ENCODE results near the gene LGALS3BP. TPM values are rescaled to one million over a fixed set of nuclear protein-coding genes. Genes with fewer than 3 reads are reported as not detected.

LGALS3BP gene
- total RNA-seq, 2 donors from 2014 or later = 103 to 163 TPM

DNA sequence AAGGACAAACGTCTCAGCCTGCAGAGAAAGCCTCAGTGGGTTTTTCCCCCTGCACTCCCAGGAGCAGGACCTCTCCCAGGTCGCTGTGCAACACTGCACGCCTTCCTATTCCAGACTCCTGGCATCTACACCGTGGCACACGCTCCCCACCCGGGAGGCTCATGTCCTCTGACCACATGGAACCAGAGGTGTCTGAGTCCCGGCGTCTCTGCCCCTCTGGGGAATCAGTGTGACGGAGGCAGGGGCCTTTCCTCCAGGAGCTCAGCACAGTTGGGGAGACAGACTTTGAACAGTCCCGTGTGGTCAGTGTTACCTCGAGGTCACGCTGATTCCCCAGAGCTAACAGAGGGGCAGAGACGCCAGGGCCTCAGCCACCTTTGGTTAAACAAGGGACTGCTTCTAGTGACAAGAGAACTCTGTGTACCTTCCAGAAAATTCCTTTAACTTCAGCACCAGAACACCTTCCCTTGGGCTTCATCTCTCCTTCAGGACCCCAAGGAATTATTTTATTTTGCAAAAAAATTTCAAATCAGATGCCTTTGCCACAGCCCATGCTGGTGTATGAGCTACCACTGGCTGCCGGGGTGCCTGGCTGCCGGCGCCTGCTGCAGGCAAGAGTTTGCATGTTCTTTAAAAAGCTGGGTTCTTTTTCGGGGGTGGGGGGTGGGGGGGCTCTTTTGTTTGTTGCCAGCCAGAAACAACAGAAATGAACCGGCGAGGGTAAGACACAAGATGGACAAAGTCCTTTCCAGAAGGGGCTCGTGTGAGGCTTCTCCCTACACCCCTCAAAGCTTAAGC is 23.3 kb upstream of the LGALS3BP start:
- intact Hi-C loops (cut with DNase I) = no loop called here
- DNase-seq (ENCODE audit: low spot score) = peak; percentile 62

DNA sequence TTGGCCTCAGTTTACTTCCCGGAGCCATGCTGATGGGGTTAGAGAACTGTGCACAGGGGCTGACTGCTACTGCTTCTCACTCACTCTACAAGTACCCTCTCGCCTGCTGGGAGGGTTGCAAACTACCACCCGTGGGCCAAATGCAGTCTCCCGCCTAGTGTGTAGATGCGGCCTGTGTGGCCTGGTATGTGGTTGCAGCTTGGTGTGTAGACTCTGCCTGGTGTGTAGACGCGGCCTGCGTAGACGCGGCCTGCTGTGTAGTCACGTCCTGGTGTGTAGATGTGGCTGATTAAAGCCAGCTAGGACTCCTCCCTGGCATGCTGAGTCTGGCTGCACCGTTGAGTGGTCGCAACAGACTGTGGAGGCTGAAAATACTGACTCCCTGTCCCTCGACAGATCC is 22.6 kb upstream of the LGALS3BP start:
- intact Hi-C loops (cut with DNase I) = no loop called here
- peak; percentile 67 for DNase-seq (ENCODE audit: low spot score)

DNA sequence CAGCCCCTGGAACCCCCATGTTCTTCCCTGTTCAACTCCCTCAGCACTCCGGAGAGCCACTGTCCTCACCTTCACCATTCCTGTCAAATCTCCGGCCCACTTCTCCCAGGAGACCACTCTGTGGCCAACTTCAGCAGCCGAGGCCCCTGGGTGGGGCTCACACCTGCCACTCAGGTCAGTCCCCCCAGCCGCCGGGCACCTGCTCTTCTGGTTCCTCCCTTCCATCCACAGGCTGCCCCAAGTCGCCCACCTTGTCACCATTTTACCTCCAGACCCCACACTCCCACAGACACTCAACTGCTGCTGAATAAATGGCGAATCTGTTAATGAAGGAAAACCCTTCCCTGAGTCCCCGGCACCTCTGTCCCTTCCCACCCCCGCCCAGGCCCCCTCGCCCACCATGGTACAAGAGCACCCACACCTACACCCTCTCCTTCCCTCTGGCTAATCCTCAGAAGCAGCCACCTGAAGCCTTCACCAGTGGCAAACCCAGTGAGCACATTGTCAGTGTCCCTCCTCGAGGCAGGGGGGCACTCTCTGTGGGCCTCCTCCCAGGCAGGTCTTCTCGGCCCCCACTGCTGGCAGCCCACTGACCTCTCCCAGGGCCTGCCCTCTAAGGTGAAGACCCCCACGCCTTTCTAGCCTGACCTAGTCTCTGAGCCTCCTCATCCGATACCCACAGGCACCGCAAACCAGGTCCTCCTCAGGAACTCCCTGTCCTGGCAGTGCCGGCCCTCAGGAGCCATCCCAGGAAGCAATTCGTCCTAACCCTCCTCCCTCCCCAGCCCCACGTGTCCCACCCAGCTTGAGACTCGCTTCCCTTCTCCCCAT is 21.7 kb upstream of the LGALS3BP start:
- intact Hi-C loops (cut with DNase I) = no loop called here
- peak; percentile 75 for DNase-seq (ENCODE audit: low spot score)

- intact Hi-C loops (cut with DNase I) = no loop called here
- peak; percentile 75 for DNase-seq (ENCODE audit: low spot score)
These were observed 20.9 kb upstream of the LGALS3BP start for GRCh38 chr17:79000396-79001189.

GRCh38 chr17:78999947-79000395 is 20.2 kb upstream of the LGALS3BP start:
- no peak for DNase-seq (ENCODE audit: low spot score)
- intact Hi-C loops (cut with DNase I) = no loop called here

DNA sequence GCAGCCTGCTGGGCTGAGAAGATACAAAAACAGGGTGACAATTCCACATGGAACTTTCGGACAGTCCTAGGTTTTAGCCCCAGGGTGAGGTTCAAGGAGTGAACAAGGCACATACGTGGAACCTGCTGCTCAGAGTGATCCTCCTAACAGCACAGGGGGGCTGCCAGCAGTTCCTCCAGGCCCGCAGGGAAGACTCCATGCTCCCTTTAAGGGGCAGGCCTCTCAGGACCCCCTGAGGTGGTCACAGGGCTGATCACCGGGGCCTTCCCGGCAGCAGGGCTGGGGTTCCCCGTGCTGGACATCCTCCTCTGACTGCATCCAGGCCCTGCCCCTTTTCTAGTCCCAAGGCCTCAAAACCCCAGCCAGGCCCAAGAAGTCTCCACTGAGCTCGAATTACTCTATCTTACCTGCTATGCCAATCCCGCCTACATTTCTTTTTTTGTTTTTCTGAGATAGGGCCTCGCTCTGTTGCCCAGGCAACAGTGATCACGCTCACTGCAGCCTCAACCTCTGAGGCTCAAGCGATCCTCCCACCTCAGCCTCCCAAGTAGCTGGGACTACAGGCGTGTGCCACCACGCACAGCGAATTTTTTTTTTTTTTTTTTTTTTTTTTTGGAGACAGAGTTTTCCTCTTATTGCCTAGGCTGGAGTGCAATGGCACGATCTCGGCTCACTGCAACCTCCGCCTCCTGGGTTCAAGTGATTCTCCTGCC is 19.5 kb upstream of the LGALS3BP start:
- DNase-seq (ENCODE audit: low spot score) = peak; percentile 53
- intact Hi-C loops (cut with DNase I) = no loop called here

GRCh38 chr17:78998311-78999055 is 18.8 kb upstream of the LGALS3BP start:
- intact Hi-C loops (cut with DNase I) = no loop called here
- peak; percentile 86 for DNase-seq (ENCODE audit: low spot score)

GRCh38 chr17:78997881-78998280 is 18.2 kb upstream of the LGALS3BP start:
- intact Hi-C loops (cut with DNase I) = no loop called here
- peak; percentile 55 for DNase-seq (ENCODE audit: low spot score)

DNA sequence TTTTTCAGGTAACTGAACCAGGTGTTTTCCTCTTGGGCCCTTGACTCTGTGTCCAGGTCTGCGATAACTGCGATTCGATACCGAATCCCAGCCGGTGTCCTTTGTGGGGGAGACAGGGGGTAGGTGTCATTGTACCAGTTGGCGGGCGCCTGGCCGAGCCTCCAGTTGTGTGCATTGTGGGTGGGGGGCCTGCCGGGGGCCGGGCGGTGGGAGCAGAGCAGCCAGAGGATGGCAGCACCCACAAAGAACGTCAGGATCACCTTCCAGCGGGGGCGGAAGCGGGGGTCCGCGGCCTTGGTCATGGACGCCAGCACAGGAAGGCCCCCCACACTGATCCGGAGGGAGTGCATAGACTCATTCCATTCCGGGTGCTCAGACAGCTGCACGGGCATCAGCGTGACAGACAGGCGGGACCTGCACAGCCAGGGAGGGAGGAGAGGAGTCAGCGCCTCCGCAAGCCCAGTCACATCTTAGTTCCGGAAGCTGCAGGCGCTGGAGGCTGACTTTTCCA is 17.6 kb upstream of the LGALS3BP start:
- intact Hi-C loops (cut with DNase I) = no loop called here
- peak; percentile 68 for DNase-seq (ENCODE audit: low spot score)

GRCh38 chr17:78996781-78997201 is 17.1 kb upstream of the LGALS3BP start:
- intact Hi-C loops (cut with DNase I) = no loop called here
- DNase-seq (ENCODE audit: low spot score) = peak; percentile 64

GRCh38 chr17:78995761-78996451 is 16.2 kb upstream of the LGALS3BP start:
- intact Hi-C loops (cut with DNase I) = no loop called here
- peak; percentile 79 for DNase-seq (ENCODE audit: low spot score)

DNA sequence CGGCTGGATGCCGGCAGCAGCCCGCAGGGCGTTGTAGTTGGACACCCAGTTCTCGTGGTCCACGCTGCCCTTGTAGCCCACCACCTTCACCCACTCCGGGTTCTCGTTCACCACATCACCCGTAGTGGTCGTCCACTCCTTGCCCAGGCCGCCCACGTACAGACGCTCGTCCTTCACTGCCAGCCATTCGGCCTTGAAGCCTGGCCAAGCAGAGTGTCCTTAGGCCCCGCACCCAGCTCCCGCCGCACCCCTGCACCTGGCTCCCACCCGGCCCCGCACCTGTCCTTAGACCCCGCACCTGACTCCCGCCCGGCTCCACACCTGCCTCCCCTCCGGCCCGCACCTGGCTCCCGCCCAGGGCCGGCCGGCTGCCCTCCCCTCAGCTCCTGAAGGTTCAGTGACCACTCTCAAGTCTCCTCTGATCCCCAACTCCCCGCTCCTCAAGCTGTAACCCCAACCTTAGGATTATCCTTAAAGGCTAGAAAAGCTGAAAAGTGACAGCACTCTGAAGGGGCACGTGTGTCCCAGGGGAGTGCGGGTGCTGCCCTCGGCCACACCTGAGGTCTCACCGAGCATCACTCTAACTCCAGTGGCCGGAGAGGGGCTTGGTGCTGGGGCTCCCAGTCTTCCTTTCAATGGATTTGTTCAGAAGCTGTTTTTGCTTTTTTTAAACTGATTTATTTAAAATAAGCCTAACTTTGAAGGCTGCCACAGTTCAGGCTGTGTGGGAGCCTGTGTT is 15.5 kb upstream of the LGALS3BP start:
- intact Hi-C loops (cut with DNase I) = no loop called here
- DNase-seq (ENCODE audit: low spot score) = peak; percentile 76

DNA sequence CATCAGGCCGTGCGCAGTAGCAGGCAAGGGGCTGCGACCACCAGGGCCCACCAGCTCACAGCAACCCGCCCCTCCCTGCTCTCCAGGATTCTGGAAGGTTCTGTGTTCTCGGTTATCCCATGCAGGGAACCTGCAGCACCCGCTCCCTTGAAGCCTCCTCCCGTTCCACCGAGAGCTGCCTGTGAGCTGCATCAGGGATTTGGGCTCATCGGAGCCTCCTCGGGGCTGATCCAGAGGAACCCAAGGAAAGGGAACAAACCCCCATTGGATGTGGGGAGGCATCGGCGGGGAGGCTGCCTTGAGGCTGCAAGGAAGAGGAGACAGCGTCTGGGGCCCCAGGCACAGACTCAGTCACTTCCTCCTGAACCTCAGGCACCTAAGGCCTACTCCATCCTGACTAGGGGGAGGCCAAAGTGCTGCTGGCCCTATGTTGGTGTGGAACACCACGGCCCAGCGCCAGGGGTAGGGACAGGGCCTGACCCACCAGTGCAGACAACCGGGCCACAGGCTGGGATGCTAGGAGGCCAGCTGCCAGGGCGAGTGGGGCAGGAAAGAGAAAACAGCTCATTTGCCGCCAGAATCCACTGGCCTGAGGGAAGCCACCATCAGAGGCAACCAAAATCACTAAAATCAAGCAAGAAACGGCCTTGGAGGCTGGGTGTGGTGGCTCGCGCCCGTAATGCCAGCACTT is 14.4 kb upstream of the LGALS3BP start:
- intact Hi-C loops (cut with DNase I) = no loop called here
- DNase-seq (ENCODE audit: low spot score) = peak; percentile 79

GRCh38 chr17:78993241-78993956 is 13.7 kb upstream of the LGALS3BP start:
- intact Hi-C loops (cut with DNase I) = no loop called here
- DNase-seq (ENCODE audit: low spot score) = peak; percentile 78

GRCh38 chr17:78992542-78993212 is 13.0 kb upstream of the LGALS3BP start:
- intact Hi-C loops (cut with DNase I) = no loop called here
- DNase-seq (ENCODE audit: low spot score) = no peak

Measured in posterior vena cava (tissue), 2 donors.